HepG2 (cell line): ENCODE results near the gene NR1H3. TPM values are rescaled to one million over a fixed set of nuclear protein-coding genes. Genes with fewer than 3 reads are reported as not detected.

Source experiments
- ATAC-seq: fragments of 200-7000 bp; cut with Tn5 transposase; 3 replicates; pipeline ENCODE4 v1.9.1; 2020; ENCODE audit warnings: mild to moderate bottlenecking, moderate library complexity
- BruUV-seq: library from RNA; stranded (reverse); fragments of 400-500 nt; replicated peaks from 2 replicates; lab custom pipeline; 2021; lab: Mats Ljungman, UMichigan
- CTCF ChIA-PET: fragments of 300-600 bp; formaldehyde crosslinking; extraction: SDS; loops from one replicate; lab custom pipeline; 2021; ENCODE audit warnings: low total read pairs, inconsistent platforms, low intra/inter-chr PET ratio; lab: Yijun Ruan, JAX
- POLR2A ChIA-PET: fragments of 350-600 bp; sonication (Branson Sonifier 250); formaldehyde crosslinking; loops from one replicate; lab custom pipeline; 2020; ENCODE audit warnings: antibody characterized with exemption, inconsistent platforms; lab: Yijun Ruan, JAX
- DNase-seq: peaks from one replicate; pipeline ENCODE4 v3.0.0-alpha.2; 2015; ENCODE audit warnings: low spot score
- FAIRE-seq: peaks from 3 replicates; lab custom pipeline; 2011; peaks lifted over from hg19 to GRCh38; lab: Jason Lieb, UNC
- H2AFZ ChIP-seq: one replicate; pipeline ENCODE4 v1.6.1; 2011; ENCODE audit warnings: low read length, inconsistent platforms
- H3K27ac ChIP-seq: fragments of 300-600 bp; 3 replicates; pipeline ENCODE4 v1.8.0; 2011; ENCODE audit warnings: mixed run types, mild to moderate bottlenecking, mixed read lengths, low read length, inconsistent platforms; ENCODE audit not compliant: insufficient read depth; ENCODE audit errors: extremely low read length
- H3K27me3 ChIP-seq, 2 experiments: fragments of 200-600 bp in 1 of 2; 2 replicates in 1 of 2; 3 replicates in 1 of 2; pipeline versions ENCODE4 v1.6.0 to v1.8.0; 2011; ENCODE audit warnings: low read length in 2 of 2, mild to moderate bottlenecking in 2 of 2, moderate library complexity in 2 of 2, inconsistent platforms in 1 of 2; ENCODE audit not compliant: insufficient read depth in 2 of 2, control insufficient read depth in 1 of 2
- H3K36me3 ChIP-seq, 2 experiments: fragments of 200-600 bp in 1 of 2; replicated peaks in 1 of 2; 2 replicates in 1 of 2; 3 replicates in 1 of 2; pipeline versions ENCODE4 v1.5.1 to v1.8.0; 2011; ENCODE audit warnings: low read length in 2 of 2, inconsistent platforms in 1 of 2; ENCODE audit not compliant: insufficient read depth in 2 of 2, control insufficient read depth in 1 of 2
- H3K4me1 ChIP-seq: 2 replicates; pipeline ENCODE4 v1.5.1; 2012; ENCODE audit warnings: low read length, inconsistent platforms; ENCODE audit not compliant: insufficient read depth
- H3K4me2 ChIP-seq: 2 replicates; pipeline ENCODE4 v1.6.0; 2011; ENCODE audit warnings: low read depth, low read length, inconsistent platforms
- H3K4me3 ChIP-seq, 3 experiments: fragments of 200-600 bp in 1 of 3; sonication (generic), shearing (Covaris generic) in 1 of 3; replicated peaks in 1 of 3; 2 replicates each; pipeline ENCODE4 v1.5.1; 2011 to 2016; ENCODE audit warnings: low read length in 3 of 3, inconsistent platforms in 2 of 3, low read depth in 2 of 3, mild to moderate bottlenecking in 2 of 3, control low read depth in 1 of 3, mixed read lengths in 1 of 3; ENCODE audit not compliant: insufficient read depth in 1 of 3
- H3K79me2 ChIP-seq: one replicate; pipeline ENCODE4 v1.6.1; 2011; ENCODE audit warnings: low read length, inconsistent platforms; ENCODE audit not compliant: insufficient read depth
- H3K9ac ChIP-seq: 2 replicates; pipeline ENCODE4 v1.6.0; 2011; ENCODE audit warnings: mild to moderate bottlenecking, low read depth, low read length, inconsistent platforms; ENCODE audit not compliant: insufficient read depth
- H3K9me3 ChIP-seq: 2 replicates; pipeline ENCODE4 v1.5.1; 2012; ENCODE audit warnings: mild to moderate bottlenecking, low read length
- H4K20me1 ChIP-seq: 2 replicates; pipeline ENCODE4 v1.6.0; 2011; ENCODE audit warnings: inconsistent platforms, mild to moderate bottlenecking, low read length, moderate library complexity; ENCODE audit not compliant: insufficient read depth
- FOXP4 ChIP-seq: sonication (generic); formaldehyde crosslinking; IDR thresholded peaks from 2 replicates; pipeline ENCODE4 v1.4.0; 2020; ENCODE audit warnings: missing genetic modification reagents
- MZF1 ChIP-seq: sonication (generic); formaldehyde crosslinking; IDR thresholded peaks from 2 replicates; pipeline ENCODE4 v1.8.1; 2023; ENCODE audit warnings: mild to moderate bottlenecking, missing genetic modification reagents, borderline replicate concordance
- THYN1 ChIP-seq: sonication (generic); formaldehyde crosslinking; IDR thresholded peaks from 2 replicates; pipeline ENCODE4 v1.8.1; 2023; ENCODE audit warnings: low read depth, mild to moderate bottlenecking, moderate library complexity, missing genetic modification reagents, borderline replicate concordance
- TOE1 ChIP-seq: sonication (generic); formaldehyde crosslinking; IDR thresholded peaks from 2 replicates; pipeline ENCODE4 v1.4.0; 2020; ENCODE audit warnings: mild to moderate bottlenecking, missing genetic modification reagents
- ZFP91 ChIP-seq: sonication (generic); formaldehyde crosslinking; IDR thresholded peaks from 2 replicates; pipeline ENCODE4 v1.9.0; 2022; ENCODE audit warnings: missing genetic modification reagents, mild to moderate bottlenecking, borderline replicate concordance
- ZNF484 ChIP-seq: sonication (generic); formaldehyde crosslinking; IDR thresholded peaks from 2 replicates; pipeline ENCODE4 v1.5.1; 2020; ENCODE audit warnings: mild to moderate bottlenecking, low read depth, missing genetic modification reagents, borderline replicate concordance
- ZNF563 ChIP-seq: sonication (generic); formaldehyde crosslinking; IDR thresholded peaks from 2 replicates; pipeline ENCODE4 v1.8.0; 2022; ENCODE audit warnings: mild to moderate bottlenecking, moderate library complexity, missing genetic modification reagents
- ZNF607 ChIP-seq: sonication (generic); formaldehyde crosslinking; IDR thresholded peaks from 2 replicates; pipeline ENCODE4 v1.5.1; 2020; ENCODE audit warnings: missing genetic modification reagents, mild to moderate bottlenecking, borderline replicate concordance
- ZNF740 ChIP-seq: sonication (generic); formaldehyde crosslinking; IDR thresholded peaks from 2 replicates; pipeline ENCODE4 v1.4.0; 2020; ENCODE audit warnings: missing genetic modification reagents
- ZZZ3 ChIP-seq: sonication (generic); formaldehyde crosslinking; IDR thresholded peaks from 2 replicates; pipeline ENCODE4 v1.4.0; 2020; ENCODE audit warnings: missing genetic modification reagents, mild to moderate bottlenecking, borderline replicate concordance
- WGBS: methylation state at CpG from one replicate; pipeline ENCODE4 v1.1.6; 2017; ENCODE audit warnings: low lambda C conversion rate; 5-methylcytosine and 5-hydroxymethylcytosine counted together
- in situ Hi-C: cut with HindIII; loops from 2 replicates; pipeline ENCODE4 v1.10.0; 2017; ENCODE audit warnings: low pct_unique_long_range_greater_than_20kb; ENCODE audit not compliant: extremely low pct_ligation_motif_present
- intact Hi-C: fragments of 100-400 bp; cut with micrococcal nuclease; formaldehyde crosslinking; loops from one replicate; pipeline ENCODE4 v1.10.0; 2022; ENCODE audit not compliant: unreplicated experiment
- polyA plus RNA-seq, 8 experiments: library from polyadenylated mRNA; depleted of rRNA in 3 of 8; stranded (reverse) in 7 of 8; unstranded in 1 of 8; fragments of >200 nt; fragmentation: Illumina TruSeq in 4 of 8; extraction: Trizol in 4 of 8; gene quantifications; 2 replicates each; pipeline versions ENCODE4 v1.2.1 to v1.2.3, GENCODE V29; 2011 to 2016; ENCODE audit warnings: low read depth in 4 of 8, missing spikeins in 1 of 8, mixed read lengths in 1 of 8; ENCODE audit not compliant: insufficient read depth in 1 of 8
- total RNA-seq, 5 experiments: library from RNA; depleted of rRNA; stranded (reverse); fragments of >200 nt; fragmentation: Illumina TruSeq; extraction: Trizol; gene quantifications; 2 replicates each; pipeline ENCODE4 v1.2.3, GENCODE V29; 2016; ENCODE audit warnings: low read depth in 1 of 5
- TF ChIP-seq, protein P1 (sequence below): sonication (generic); formaldehyde crosslinking; IDR thresholded peaks from 2 replicates; pipeline ENCODE4 v1.5.0; 2020; ENCODE audit warnings: missing genetic modification reagents
- TF ChIP-seq, protein P2 (sequence below): sonication (generic); formaldehyde crosslinking; IDR thresholded peaks from 2 replicates; pipeline ENCODE4 v1.8.0; 2023; ENCODE audit warnings: mild to moderate bottlenecking, missing genetic modification reagents

NR1H3 gene
- total and polyA plus RNA-seq, 2 of the 13 experiments (the other 11 are each of a cell fraction or from before 2014, with no cell fraction given) = 41.8 to 102 TPM

GRCh38 chr11:47296045-47296444, 38.2 kb downstream of the NR1H3 start:
- Histone ChIP-seq H2AFZ (no peak overlapping the region), H3K9ac (no peak overlapping the region), H3K4me3 (no peak overlapping the region), H3K79me2 (no peaks in the 10 kb centered on the region), H3K4me2 (no peak overlapping the region), H3K27ac (no peak overlapping the region), H3K4me1 (no peaks in the 10 kb centered on the region), H4K20me1 (no peaks in the 10 kb centered on the region), H3K36me3 (peaks cover 16 to 64% of the 10 kb centered on the region in 2 experiments), H3K9me3 (peaks cover 11% of the 10 kb centered on the region; the same call in 1 of the 2 replicates), H3K27me3 (no peaks in the 10 kb centered on the region)
- no peak for DNase-seq
- BruUV-seq = no TSS peak
- FAIRE-seq = no peak
- ChIA-PET POLR2A (no interaction called here), CTCF (no interaction called here)
- no peak for TF ChIP-seq ZNF740 (CRISPR knock-in tag)
- TF ChIP-seq, protein P1, sequence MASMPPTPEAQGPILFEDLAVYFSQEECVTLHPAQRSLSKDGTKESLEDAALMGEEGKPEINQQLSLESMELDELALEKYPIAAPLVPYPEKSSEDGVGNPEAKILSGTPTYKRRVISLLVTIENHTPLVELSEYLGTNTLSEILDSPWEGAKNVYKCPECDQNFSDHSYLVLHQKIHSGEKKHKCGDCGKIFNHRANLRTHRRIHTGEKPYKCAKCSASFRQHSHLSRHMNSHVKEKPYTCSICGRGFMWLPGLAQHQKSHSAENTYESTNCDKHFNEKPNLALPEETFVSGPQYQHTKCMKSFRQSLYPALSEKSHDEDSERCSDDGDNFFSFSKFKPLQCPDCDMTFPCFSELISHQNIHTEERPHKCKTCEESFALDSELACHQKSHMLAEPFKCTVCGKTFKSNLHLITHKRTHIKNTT (CRISPR knock-in tag) = no peak
- TF ChIP-seq ZFP91 (CRISPR knock-in tag) = no peak
- no peak for TF ChIP-seq MZF1 (CRISPR knock-in tag)
- intact Hi-C loops = no loop called here
- WGBS = 95% methylated on average over 4 of the region's 4 CpGs
- in situ Hi-C loops = no loop called here
- ATAC-seq = no peak

DNA sequence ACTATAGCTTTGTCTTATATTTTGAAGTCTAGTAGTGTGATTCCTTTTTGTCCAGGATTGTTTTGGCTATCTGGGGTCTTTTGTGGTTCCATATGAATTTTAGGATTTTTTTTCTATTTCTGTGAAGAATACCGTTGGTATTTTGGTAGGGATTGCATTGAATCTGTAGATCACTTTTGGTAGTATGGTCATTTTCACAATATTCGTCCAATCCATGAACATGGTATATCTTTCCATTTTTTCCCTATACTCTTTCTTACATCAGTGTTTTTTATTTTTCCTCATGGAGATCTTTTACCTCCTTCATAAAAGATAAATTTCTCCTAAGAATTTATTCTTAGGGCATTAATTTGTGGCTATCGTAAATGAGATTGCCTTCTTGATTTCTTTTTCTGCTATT, 41.3 kb downstream of the NR1H3 start:
- in situ Hi-C loops = no loop called here
- no peak overlapping the region for H3K4me3 ChIP-seq
- no TSS peak for BruUV-seq
- peaks cover 16% of the 10 kb centered on the region for H3K9me3 ChIP-seq
- no peaks in the 10 kb centered on the region for H4K20me1 ChIP-seq
- H3K36me3 ChIP-seq = peaks cover 7 to 62% of the 10 kb centered on the region in 2 experiments
- no peaks in the 10 kb centered on the region for H3K4me1 ChIP-seq
- CTCF ChIA-PET = no interaction called here
- POLR2A ChIA-PET = no interaction called here
- no peak for DNase-seq
- no peak for ATAC-seq
- no peak overlapping the region for H2AFZ ChIP-seq
- H3K27ac ChIP-seq = no peak overlapping the region
- H3K4me2 ChIP-seq = no peak overlapping the region
- no peak for FAIRE-seq
- H3K79me2 ChIP-seq = no peaks in the 10 kb centered on the region
- no peak overlapping the region for H3K9ac ChIP-seq
- intact Hi-C loops = no loop called here
- H3K27me3 ChIP-seq = no peaks in the 10 kb centered on the region
- WGBS = 97% methylated on average over 3 of the region's 3 CpGs
- TF ChIP-seq ZNF607 (CRISPR knock-in tag) (no peak), TOE1 (CRISPR knock-in tag) (no peak), ZNF563 (CRISPR knock-in tag) (no peak), ZNF484 (CRISPR knock-in tag) (no peak), THYN1 (CRISPR knock-in tag) (no peak), FOXP4 (CRISPR knock-in tag) (no peak), ZZZ3 (CRISPR knock-in tag) (no peak)
- TF ChIP-seq, protein P2, sequence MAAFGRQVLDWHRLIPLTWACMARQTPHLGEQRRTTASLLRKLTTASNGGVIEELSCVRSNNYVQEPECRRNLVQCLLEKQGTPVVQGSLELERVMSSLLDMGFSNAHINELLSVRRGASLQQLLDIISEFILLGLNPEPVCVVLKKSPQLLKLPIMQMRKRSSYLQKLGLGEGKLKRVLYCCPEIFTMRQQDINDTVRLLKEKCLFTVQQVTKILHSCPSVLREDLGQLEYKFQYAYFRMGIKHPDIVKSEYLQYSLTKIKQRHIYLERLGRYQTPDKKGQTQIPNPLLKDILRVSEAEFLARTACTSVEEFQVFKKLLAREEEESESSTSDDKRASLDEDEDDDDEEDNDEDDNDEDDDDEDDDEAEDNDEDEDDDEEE (CRISPR knock-in tag) = no peak
